GM18526 (cell line): Measurements from ENCODE around the gene ABHD12.

Experiments
- POLR2A ChIP-seq: IDR thresholded peaks from 3 replicates; pipeline ENCODE4 v1.6.1; 2011; ENCODE audit not compliant: insufficient read length; ENCODE audit errors: extremely low read depth

The ABHD12 gene

GRCh38 chr20:25368976-25369375 lies 21.7 kb downstream of the ABHD12 start:
- TF ChIP-seq POLR2A: no peak

GRCh38 chr20:25368526-25368925 lies 22.1 kb downstream of the ABHD12 start:
- TF ChIP-seq POLR2A: no peak

DNA sequence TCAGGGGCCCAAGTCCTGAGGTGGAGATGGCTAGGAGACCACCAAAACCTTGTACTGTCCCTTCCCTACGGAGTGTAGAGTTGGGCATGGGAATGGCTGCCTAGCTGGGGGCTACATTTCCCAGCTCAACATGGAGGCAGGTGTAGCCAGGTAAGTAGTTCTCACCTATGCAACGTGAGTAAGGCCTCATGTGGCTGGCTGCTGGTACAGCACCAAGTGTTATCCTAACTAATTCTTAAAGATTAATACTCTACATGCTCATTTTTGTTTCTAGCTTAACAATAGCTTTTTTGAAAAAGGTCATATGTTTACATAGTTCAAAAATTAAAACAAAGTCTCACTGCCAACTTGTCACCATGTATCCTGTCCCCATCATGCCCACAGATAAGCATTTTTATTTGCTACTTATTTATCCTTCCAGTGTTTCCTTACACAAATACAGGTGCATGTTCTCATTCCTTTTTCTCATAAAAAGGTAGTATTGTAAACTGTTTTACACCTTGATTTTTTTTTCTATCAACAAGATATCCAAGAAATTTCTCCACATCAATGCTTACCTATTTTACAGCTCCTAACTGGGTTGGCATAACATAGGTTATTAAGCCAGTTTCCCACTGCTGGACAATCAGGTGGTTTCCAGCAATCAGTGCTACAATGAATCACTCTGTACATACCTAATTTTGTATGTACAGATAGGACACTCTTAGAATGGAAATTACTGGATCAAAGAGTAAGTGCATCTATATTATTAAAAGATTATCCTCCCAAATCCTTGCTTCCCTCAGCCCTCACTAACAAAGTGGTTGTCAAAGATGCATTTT lies 25.5 kb downstream of the ABHD12 start:
- TF ChIP-seq POLR2A: no peak

DNA sequence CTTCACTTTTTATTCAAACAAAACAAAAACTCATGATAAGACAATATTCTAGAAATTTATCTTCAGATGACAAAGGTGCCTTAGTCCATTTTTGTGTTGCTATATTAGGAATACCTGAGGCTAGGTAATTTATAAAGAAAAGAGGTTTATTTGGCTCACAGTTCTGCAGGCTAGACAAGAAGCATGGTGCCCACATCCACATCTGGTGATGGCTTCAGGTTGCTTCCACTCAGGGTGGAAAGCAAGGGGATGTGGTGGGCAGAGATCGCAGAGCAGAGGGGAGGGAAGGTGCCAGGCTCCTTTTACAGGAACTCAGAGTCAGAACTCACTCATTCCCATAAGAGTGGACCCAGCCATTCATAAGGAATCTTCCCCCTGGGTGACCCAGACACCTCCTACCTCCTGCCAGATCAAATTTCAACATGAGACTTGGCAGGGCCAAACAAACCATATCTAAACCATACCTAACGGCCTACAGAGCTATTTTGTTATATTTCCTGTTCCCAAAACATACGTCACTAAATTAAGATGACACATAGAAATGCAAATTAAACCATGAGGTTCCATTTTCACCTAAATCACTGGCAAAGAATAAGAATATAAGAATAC lies 26.4 kb downstream of the ABHD12 start:
- TF ChIP-seq POLR2A: no peak

DNA sequence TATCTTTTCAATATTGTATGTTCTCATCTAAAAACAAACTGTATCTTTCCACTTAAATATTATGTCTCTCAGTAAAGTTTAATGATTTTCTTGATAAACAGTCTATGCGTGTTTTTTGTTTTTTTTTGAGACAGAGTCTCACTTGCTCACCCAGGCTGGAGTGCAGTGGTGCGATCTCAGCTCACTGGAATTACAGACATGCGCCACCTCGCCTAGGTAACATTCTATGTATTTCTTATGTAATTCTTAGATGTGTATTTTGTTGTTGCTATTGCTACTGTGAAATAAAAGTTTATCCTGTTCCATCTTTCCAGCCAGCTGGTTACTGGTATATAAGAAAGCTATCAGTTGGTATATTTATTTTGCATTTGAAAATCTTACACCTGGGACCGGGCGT lies 29.4 kb downstream of the ABHD12 start:
- no peak for TF ChIP-seq POLR2A

DNA sequence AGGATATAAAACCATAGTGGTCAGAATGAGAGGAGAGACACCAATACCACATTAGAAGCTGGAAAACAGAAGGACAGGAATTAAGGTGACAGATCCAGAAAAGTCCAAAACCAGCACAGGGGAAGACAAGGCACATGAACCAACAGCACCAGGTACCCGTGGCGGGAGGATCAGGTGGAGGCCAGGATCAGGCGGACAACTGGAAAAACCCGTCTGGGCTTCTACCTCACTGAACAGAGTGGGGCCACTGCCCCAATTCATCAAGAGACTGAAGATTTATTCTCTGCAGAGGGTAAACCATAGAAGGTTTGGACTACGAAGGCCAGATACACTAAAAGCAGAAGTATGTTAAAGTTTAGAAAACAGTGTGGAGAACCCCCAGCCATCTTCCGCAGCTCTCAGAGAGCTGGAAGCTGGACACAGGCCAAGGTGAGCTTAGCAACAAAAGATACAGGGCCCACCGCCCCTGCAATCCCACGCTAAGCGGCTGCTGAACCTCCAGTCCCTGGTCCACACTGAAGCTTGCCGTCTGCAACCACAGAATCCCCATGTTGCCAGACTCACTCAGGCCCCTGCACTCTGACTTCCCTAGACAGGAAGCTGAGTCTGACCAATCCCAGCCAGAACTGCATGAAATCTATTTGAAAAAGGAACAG lies 29.9 kb downstream of the ABHD12 start:
- TF ChIP-seq POLR2A: no peak

GRCh38 chr20:25356271-25356933 lies 34.2 kb downstream of the ABHD12 start:
- no peak for TF ChIP-seq POLR2A

- TF ChIP-seq POLR2A: no peak
These were observed 34.8 kb downstream of the ABHD12 start for GRCh38 chr20:25355866-25356265.

GRCh38 chr20:25355011-25355595 lies 35.5 kb downstream of the ABHD12 start:
- no peak for TF ChIP-seq POLR2A

DNA sequence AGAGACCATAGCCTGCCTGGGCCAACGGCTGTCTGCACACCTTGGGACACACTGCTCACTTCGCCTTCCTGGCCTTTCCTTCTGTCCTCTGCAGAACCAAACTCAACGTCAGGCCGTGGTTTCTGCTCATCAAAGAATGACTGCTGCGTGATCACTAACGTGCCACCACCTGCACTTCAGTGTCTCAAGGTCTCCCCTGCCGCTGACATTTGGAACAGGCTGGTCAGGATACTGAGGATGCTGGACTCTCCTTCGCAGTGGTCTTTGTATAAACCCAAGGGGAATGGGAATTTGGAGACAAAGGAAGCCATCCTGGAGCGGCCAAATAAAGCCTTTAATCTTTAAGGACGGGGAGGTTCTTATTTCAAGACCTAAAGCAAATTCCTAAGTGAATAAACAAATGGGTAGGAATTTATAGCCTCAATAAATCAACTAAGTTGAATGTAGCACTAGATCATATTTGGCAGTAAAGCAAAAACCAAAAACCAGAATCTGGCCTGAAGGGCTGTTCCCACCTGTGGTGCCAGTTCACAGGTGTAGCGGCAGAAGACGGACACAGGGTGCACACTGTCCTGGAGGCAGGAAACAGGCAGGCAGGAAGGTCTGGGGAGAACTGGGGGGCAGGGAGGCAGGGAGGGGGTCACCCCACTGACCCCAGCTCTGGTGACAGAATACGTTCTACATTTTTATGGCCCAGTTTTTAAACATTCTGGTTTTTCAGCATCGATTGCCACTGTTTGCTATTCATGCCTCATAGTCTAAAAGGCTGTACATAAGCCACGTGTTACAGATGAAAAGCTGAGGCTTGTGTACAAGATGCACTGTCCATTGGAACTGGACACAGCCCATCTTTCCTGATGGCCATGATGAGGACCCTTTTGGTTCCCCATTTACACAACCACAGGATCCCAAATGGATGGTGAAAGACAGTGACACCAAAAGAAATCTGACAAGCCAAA lies 36.6 kb downstream of the ABHD12 start:
- TF ChIP-seq POLR2A: no peak

- no peak for TF ChIP-seq POLR2A
These were observed 37.3 kb downstream of the ABHD12 start for GRCh38 chr20:25353353-25353746.

DNA sequence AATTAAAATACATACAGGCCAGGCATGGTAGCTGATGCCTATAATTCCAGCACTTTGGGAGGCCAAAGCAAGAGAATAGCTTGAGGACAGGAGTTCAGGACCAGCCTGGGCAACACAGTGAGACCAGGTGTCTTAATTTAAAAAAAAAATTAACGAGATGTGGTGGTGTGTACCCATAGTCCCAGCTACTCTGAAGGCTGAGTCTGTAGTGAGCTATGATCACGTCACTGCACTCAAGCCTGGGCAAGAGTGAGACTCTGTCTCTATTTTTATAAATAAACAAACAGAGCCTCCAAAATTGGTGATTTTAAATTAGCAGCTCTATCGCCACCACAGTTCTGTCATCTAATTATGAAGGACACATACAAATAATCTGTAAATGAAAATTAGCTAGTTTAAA lies 37.9 kb downstream of the ABHD12 start:
- no peak for TF ChIP-seq POLR2A

- TF ChIP-seq POLR2A: no peak
These were observed 39.6 kb downstream of the ABHD12 start for GRCh38 chr20:25351024-25351360.

- no peak for TF ChIP-seq POLR2A
These were observed 44.3 kb downstream of the ABHD12 start for GRCh38 chr20:25346349-25346748.
